Measurements from ENCODE around the gene BABAM2. TPM values are rescaled to one million over a fixed set of nuclear protein-coding genes. Genes with fewer than 3 reads are reported as not detected.

BABAM2 gene
- total and polyA plus RNA-seq, 4 donors = 9.9 to 17.0 (median 13.9) TPM

- H3K9ac ChIP-seq (ENCODE audit: low read depth in 1 of 2, low read length in 2 of 2) = no peak overlapping the region
- H3K4me3 ChIP-seq (ENCODE audit: low read depth in 1 of 3, low read length in 3 of 3) = no peak overlapping the region
- no peaks in the 10 kb centered on the region for H3K36me3 ChIP-seq (ENCODE audit: control insufficient read depth in 4 of 4, insufficient read depth in 3 of 4, low read depth in 1 of 4, low read length in 3 of 4)
- H3K9me3 ChIP-seq (ENCODE audit: control insufficient read depth in 4 of 4, low read length in 3 of 4) = no peaks in the 10 kb centered on the region
- no peak overlapping the region for H3K27ac ChIP-seq (ENCODE audit: low read depth in 1 of 2, low read length in 2 of 2)
- DNase-seq (ENCODE audit: low spot score) = no peak
- H3K4me1 ChIP-seq (ENCODE audit: control insufficient read depth in 4 of 4, insufficient read depth in 4 of 4, low read length in 3 of 4) = no peaks in the 10 kb centered on the region
- H3K27me3 ChIP-seq (ENCODE audit: control insufficient read depth in 4 of 4, insufficient read depth in 4 of 4, low read length in 3 of 4) = no peaks in the 10 kb centered on the region
- TF ChIP-seq TAF1 (conservative IDR thresholded peaks at IDR 0.05) (no peak), RXRA (IDR thresholded peaks at IDR 0.05) (no peak), HNF4G (IDR thresholded peaks at IDR 0.05) (no peak), ZBTB33 (IDR thresholded peaks at IDR 0.05) (no peak), MAX (IDR thresholded peaks at IDR 0.05) (no peak), FOXA2 (IDR thresholded peaks at IDR 0.05) (no peak), RAD21 (IDR thresholded peaks at IDR 0.05) (no peak), CTCF (IDR thresholded peaks at IDR 0.05; ENCODE audit: low read depth, low read length, missing input control) (no peak), REST (IDR thresholded peaks at IDR 0.05) (no peak), GABPA (IDR thresholded peaks at IDR 0.05 in 1 of 2, conservative IDR thresholded peaks at IDR 0.05 in 1 of 2) (no peak)
- 93% methylated on average over 3 of the region's 3 CpGs for WGBS
Measured at GRCh38 chr2:28048341-28048740, 157.8 kb downstream of the BABAM2 start.

- no peaks in the 10 kb centered on the region for H3K36me3 ChIP-seq (ENCODE audit: control insufficient read depth in 4 of 4, insufficient read depth in 3 of 4, low read depth in 1 of 4, low read length in 3 of 4)
- H3K4me3 ChIP-seq (ENCODE audit: low read depth in 1 of 3, low read length in 3 of 3) = no peak overlapping the region
- H3K9ac ChIP-seq (ENCODE audit: low read depth in 1 of 2, low read length in 2 of 2) = no peak overlapping the region
- H3K9me3 ChIP-seq (ENCODE audit: control insufficient read depth in 4 of 4, low read length in 3 of 4) = no peaks in the 10 kb centered on the region
- no peaks in the 10 kb centered on the region for H3K4me1 ChIP-seq (ENCODE audit: control insufficient read depth in 4 of 4, insufficient read depth in 4 of 4, low read length in 3 of 4)
- no peaks in the 10 kb centered on the region for H3K27me3 ChIP-seq (ENCODE audit: control insufficient read depth in 4 of 4, insufficient read depth in 4 of 4, low read length in 3 of 4)
- H3K27ac ChIP-seq (ENCODE audit: low read depth in 1 of 2, low read length in 2 of 2) = no peak overlapping the region
- TF ChIP-seq TAF1 (conservative IDR thresholded peaks at IDR 0.05) = no peak
- TF ChIP-seq SP1 (IDR thresholded peaks at IDR 0.05) = no peak
- TF ChIP-seq MAX (IDR thresholded peaks at IDR 0.05) = no peak
- no peak for TF ChIP-seq JUND (IDR thresholded peaks at IDR 0.05)
- TF ChIP-seq HNF4A (conservative IDR thresholded peaks at IDR 0.05) = no peak
- TF ChIP-seq GABPA (IDR thresholded peaks at IDR 0.05 in 1 of 2, conservative IDR thresholded peaks at IDR 0.05 in 1 of 2) = no peak
- no peak for TF ChIP-seq ZBTB33 (IDR thresholded peaks at IDR 0.05)
- TF ChIP-seq EGR1 (IDR thresholded peaks at IDR 0.05; ENCODE audit: low read depth in 2 of 2) = no peak
- no peak for TF ChIP-seq FOXA2 (IDR thresholded peaks at IDR 0.05)
- TF ChIP-seq RAD21 (IDR thresholded peaks at IDR 0.05) = no peak
- no peak for DNase-seq (ENCODE audit: low spot score)
- WGBS = 97% methylated on average over 1 of the region's 1 CpG
Measured at GRCh38 chr2:28049416-28049815, 158.9 kb downstream of the BABAM2 start.

Data from liver (tissue), 9 donors.